Fibroblast of villous mesenchyme (primary cell): ENCODE measurements around the gene BRF1. TPM values are rescaled to one million over a fixed set of nuclear protein-coding genes. Genes with fewer than 3 reads are reported as not detected.

Source experiments
- DNase-seq: peaks from one replicate; pipeline ENCODE4 v3.0.0-alpha.2; 2010; ENCODE audit warnings: low read depth
- H3K4me3 ChIP-seq: 2 replicates; pipeline ENCODE4 v1.5.1; 2011; ENCODE audit warnings: low read depth, mild to moderate bottlenecking, low read length
- total RNA-seq: library from RNA; depleted of rRNA; stranded (reverse); fragments of >200 nt; gene quantifications from 2 replicates; pipeline ENCODE4 v1.2.3, GENCODE V29; 2012
- TF ChIP-seq, protein P1 (sequence below): IDR thresholded peaks from 2 replicates; pipeline ENCODE4 v1.5.1; 2012; ENCODE audit warnings: low read depth, mild to moderate bottlenecking, low read length; ENCODE audit not compliant: insufficient read depth

BRF1 gene
- total RNA-seq, 1 donor: 32.8 TPM

DNA sequence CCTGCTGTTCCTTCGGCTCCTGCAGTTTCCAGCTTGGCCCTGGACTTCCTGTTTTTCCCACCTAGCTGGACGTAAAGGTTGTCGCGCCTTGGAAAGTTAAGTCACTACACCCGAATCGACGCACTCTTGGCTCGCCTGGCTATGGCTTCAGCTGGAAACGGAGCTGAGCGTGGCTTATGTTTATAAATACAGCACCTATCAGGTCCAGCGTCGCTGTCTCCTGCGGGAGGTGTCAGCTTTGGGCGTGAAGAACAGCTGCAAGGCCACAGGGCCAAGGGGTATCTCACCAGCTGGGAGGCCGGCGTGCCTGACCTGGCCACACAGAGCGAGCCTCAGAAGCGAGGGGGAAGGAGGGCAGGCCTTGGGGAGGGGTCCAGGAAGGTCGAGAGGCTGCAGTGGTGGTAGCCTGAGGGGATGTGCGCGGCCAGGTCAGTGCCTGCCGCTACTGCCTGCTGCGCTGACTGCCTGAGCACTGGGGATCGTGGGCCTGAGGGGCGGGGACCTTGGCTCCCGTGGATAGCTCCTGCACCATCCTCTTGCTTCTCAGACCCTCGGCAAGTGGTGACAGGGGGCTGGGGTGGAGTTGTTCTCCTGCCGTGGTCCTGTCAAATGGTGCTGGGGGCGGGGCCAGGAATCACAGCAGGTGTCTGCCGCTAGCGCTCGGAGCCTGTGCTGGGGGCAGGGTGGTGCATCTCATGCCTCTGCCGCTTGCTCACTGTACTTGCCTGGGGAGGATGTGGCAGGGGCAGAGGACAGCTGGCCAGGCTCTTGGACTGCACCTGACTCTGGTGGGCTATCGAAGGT is 26.3 kb upstream of the BRF1 start:
- H3K4me3 ChIP-seq: no peak overlapping the region
- TF ChIP-seq, protein P1, sequence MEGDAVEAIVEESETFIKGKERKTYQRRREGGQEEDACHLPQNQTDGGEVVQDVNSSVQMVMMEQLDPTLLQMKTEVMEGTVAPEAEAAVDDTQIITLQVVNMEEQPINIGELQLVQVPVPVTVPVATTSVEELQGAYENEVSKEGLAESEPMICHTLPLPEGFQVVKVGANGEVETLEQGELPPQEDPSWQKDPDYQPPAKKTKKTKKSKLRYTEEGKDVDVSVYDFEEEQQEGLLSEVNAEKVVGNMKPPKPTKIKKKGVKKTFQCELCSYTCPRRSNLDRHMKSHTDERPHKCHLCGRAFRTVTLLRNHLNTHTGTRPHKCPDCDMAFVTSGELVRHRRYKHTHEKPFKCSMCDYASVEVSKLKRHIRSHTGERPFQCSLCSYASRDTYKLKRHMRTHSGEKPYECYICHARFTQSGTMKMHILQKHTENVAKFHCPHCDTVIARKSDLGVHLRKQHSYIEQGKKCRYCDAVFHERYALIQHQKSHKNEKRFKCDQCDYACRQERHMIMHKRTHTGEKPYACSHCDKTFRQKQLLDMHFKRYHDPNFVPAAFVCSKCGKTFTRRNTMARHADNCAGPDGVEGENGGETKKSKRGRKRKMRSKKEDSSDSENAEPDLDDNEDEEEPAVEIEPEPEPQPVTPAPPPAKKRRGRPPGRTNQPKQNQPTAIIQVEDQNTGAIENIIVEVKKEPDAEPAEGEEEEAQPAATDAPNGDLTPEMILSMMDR: no peak
- no peak for DNase-seq

- no peak overlapping the region for H3K4me3 ChIP-seq
- TF ChIP-seq, protein P1: no peak
- no peak for DNase-seq
These were observed 25.7 kb upstream of the BRF1 start for GRCh38 chr14:105326568-105326867.

DNA sequence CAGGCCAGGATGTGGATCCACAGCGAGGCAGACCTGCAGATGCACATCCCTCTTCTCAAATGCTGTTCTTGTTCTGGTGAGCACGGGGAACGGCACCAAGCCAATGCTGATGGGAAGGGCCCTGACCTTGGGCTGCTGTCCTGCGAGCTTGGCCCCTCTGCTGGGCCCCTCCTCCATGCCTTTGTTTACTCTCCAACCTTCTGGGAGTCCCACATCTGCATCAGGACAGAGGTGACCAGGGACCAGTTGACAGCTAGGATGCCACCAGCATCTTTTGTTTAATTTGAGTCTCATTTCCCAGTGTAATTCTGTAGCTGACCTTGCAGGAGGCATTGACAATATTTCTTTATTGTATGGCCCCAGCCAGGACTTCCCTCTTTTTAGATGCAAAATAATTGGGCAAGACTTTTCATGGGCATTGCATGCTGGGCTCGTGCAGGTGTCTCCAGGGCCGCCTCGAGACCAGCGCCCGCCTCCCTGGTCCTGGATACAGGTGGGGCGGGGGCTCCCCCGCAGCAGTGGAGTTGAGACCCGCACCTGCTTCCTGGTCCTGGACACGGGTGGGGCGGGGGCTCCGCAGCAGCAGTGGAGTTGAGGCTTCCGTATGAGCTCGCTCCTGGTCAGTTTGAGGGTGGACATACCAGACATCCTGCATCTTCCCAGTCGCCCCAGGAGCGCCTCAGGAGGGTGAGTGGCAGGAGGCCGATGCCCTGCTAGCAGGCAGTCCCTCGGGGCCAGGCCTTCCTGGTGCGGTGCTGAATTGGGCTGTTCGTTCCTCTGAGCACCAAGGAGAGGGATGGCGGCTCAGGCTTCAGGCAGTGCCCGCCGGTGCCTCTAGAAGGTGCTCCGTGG is 25.1 kb upstream of the BRF1 start:
- no peak overlapping the region for H3K4me3 ChIP-seq
- TF ChIP-seq, protein P1: no peak
- DNase-seq: no peak

- TF ChIP-seq, protein P1: no peak
- H3K4me3 ChIP-seq: no peak overlapping the region
- no peak for DNase-seq
These were observed 24.5 kb upstream of the BRF1 start for GRCh38 chr14:105325303-105325702.

DNA sequence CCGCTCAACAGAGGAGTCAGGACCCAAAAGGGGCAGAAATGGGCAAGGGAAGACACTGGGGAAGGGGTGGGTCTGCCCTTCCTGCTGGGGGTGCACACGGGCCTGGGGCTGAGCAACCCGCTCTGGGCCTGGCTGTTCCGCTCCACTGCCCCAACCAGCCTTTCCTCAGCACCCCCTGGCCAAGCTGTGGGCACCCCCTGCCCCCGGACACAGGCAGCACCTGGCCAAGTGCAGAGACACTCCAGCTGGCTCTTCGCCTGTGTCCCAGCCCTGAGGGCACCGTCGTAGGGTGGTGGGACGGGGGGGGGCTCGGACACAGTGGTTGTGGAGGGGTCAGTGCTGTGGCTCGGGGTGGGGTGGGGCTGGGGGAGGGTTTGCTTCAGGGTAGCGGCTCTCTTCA is 24.1 kb upstream of the BRF1 start:
- H3K4me3 ChIP-seq: no peak overlapping the region
- no peak for DNase-seq
- TF ChIP-seq, protein P1: no peak

DNA sequence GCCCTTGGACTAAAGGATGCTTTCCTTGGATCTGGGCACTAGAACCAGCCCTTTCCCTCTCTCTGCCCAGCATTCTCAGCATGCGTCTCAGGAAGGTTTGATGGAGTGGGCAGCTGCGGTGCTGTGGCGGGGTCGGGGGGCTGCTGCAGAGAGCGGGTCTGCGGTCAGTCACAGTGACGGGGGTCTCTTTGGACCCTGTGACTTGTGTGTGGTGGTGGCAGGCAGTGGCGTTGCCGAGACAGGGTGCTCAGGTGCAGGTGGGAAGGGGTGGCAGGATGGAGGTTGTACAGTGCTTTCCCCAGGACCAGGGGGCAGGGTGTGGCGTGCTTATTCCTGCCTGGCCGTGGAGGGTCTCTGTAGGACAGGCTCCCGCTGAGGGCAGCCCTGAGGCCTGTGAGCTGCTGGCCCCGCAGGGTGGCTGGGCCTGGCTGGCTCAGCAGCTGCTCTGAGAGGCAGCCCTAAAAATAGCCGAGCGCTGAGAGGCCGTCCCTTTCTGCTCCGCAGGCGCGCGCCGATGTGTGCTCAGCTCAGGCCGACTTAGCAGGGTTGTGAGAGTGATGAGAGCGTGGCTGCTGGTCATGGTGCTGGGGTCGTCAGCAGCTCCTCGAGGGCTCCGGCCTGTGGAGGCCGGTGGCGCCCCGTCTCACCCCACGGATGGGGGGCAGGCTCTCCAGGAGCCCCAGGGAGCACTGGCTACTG is 23.4 kb upstream of the BRF1 start:
- H3K4me3 ChIP-seq: no peak overlapping the region
- TF ChIP-seq, protein P1: no peak
- no peak for DNase-seq
